Fibroblast of skin of right biceps (primary cell): ENCODE measurements around the gene WBP1L.
"Not testable (repeated sequence)": the region's sequence is repeated elsewhere in the genome, so short reads cannot be mapped to it uniquely, and the experiment has no call there.

Source experiments
- DNase-seq: peaks from one replicate; pipeline ENCODE4 v3.0.0-alpha.2; 2013

WBP1L gene

GRCh38 chr10:102726274-102726673 lies 17.5 kb upstream of the WBP1L start:
- no peak for DNase-seq

- DNase-seq = no peak
These were observed 16.5 kb upstream of the WBP1L start for GRCh38 chr10:102727037-102727818.

GRCh38 chr10:102729029-102730026 lies 14.4 kb upstream of the WBP1L start:
- peak; percentile 67 for DNase-seq

- DNase-seq = no peak
These were observed 12.4 kb upstream of the WBP1L start for GRCh38 chr10:102731222-102731800.

- no peak for DNase-seq
These were observed 11.1 kb upstream of the WBP1L start for GRCh38 chr10:102732661-102733060.

- DNase-seq = peak; percentile 22
These were observed 8.6 kb upstream of the WBP1L start for GRCh38 chr10:102735065-102735562.

- DNase-seq = no peak
These were observed 5.0 kb upstream of the WBP1L start for GRCh38 chr10:102738692-102739121.

- DNase-seq = no peak
These were observed 3.5 kb upstream of the WBP1L start for GRCh38 chr10:102740229-102740628.

- DNase-seq = no peak
These were observed 2.0 kb upstream of the WBP1L start for GRCh38 chr10:102741726-102742237.

GRCh38 chr10:102742313-102742712 lies 1.4 kb upstream of the WBP1L start:
- DNase-seq = not testable (repeated sequence)

GRCh38 chr10:102743078-102743587 lies 615 bp upstream of the WBP1L start:
- DNase-seq = no peak

GRCh38 chr10:102744374-102745051 lies 765 bp downstream of the WBP1L start:
- peak; percentile 11 for DNase-seq

GRCh38 chr10:102745157-102745556 lies 1.4 kb downstream of the WBP1L start:
- DNase-seq = no peak

- peak; percentile 81 for DNase-seq
These were observed 8.7 kb downstream of the WBP1L start for GRCh38 chr10:102752266-102752930.

- DNase-seq = peak; percentile 80
These were observed 9.4 kb downstream of the WBP1L start for GRCh38 chr10:102752934-102753664.

- DNase-seq = no peak
These were observed 10.0 kb downstream of the WBP1L start for GRCh38 chr10:102753718-102754117.

- DNase-seq = no peak
These were observed 13.6 kb downstream of the WBP1L start for GRCh38 chr10:102757323-102757722.

GRCh38 chr10:102758240-102758932 lies 14.6 kb downstream of the WBP1L start:
- DNase-seq = no peak

- DNase-seq = not testable (repeated sequence)
These were observed 15.2 kb downstream of the WBP1L start for GRCh38 chr10:102758933-102759262.
